ENCODE data around the gene OR11H6.

DNA sequence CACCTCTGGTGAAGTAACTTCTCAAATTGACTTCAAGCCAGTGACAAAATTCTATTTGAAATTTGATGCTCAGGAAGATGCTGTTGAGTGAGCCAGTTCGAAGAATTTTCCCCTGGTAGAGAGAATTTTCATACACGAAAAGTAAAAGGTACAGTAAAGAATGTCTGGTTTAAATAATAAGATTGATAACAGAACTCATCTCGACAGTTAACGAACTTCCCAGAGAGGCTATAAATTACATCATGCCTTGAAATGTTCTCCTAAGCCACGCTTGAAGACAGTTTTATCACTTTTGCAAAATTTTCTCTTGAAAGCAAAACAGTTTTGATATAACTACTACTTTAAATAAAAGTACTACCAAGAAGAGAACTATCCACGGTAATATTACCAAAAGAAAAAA, 47.2 kb upstream of the OR11H6 start:
- TF ChIP-seq, protein P1, sequence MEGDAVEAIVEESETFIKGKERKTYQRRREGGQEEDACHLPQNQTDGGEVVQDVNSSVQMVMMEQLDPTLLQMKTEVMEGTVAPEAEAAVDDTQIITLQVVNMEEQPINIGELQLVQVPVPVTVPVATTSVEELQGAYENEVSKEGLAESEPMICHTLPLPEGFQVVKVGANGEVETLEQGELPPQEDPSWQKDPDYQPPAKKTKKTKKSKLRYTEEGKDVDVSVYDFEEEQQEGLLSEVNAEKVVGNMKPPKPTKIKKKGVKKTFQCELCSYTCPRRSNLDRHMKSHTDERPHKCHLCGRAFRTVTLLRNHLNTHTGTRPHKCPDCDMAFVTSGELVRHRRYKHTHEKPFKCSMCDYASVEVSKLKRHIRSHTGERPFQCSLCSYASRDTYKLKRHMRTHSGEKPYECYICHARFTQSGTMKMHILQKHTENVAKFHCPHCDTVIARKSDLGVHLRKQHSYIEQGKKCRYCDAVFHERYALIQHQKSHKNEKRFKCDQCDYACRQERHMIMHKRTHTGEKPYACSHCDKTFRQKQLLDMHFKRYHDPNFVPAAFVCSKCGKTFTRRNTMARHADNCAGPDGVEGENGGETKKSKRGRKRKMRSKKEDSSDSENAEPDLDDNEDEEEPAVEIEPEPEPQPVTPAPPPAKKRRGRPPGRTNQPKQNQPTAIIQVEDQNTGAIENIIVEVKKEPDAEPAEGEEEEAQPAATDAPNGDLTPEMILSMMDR (IDR thresholded peaks at IDR 0.05; ENCODE audit: poor library complexity, severe bottlenecking): no peak
- TF ChIP-seq, protein P2, sequence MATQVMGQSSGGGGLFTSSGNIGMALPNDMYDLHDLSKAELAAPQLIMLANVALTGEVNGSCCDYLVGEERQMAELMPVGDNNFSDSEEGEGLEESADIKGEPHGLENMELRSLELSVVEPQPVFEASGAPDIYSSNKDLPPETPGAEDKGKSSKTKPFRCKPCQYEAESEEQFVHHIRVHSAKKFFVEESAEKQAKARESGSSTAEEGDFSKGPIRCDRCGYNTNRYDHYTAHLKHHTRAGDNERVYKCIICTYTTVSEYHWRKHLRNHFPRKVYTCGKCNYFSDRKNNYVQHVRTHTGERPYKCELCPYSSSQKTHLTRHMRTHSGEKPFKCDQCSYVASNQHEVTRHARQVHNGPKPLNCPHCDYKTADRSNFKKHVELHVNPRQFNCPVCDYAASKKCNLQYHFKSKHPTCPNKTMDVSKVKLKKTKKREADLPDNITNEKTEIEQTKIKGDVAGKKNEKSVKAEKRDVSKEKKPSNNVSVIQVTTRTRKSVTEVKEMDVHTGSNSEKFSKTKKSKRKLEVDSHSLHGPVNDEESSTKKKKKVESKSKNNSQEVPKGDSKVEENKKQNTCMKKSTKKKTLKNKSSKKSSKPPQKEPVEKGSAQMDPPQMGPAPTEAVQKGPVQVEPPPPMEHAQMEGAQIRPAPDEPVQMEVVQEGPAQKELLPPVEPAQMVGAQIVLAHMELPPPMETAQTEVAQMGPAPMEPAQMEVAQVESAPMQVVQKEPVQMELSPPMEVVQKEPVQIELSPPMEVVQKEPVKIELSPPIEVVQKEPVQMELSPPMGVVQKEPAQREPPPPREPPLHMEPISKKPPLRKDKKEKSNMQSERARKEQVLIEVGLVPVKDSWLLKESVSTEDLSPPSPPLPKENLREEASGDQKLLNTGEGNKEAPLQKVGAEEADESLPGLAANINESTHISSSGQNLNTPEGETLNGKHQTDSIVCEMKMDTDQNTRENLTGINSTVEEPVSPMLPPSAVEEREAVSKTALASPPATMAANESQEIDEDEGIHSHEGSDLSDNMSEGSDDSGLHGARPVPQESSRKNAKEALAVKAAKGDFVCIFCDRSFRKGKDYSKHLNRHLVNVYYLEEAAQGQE (IDR thresholded peaks at IDR 0.05; ENCODE audit: borderline replicate concordance): no peak
- TF ChIP-seq EZH2 (IDR thresholded peaks at IDR 0.05; ENCODE audit: borderline replicate concordance, insufficient read depth, low read length, poor library complexity, severe bottlenecking) (no peak), RAD21 (conservative IDR thresholded peaks at IDR 0.05) (no peak), POLR2AphosphoS5 (IDR thresholded peaks at IDR 0.05) (no peak), TAF1 (IDR thresholded peaks at IDR 0.05; ENCODE audit: low read depth) (no peak), EP300 (conservative IDR thresholded peaks at IDR 0.05; ENCODE audit: poor library complexity, severe bottlenecking) (no peak)

Data from neural cell (in vitro differentiated cells).